ENCODE results near the gene ZMIZ1. TPM values are rescaled to one million over a fixed set of nuclear protein-coding genes. Genes with fewer than 3 reads are reported as not detected.

ZMIZ1 gene
- total and polyA plus RNA-seq, 4 donors = 3.9 to 19.1 (median 9.8) TPM

DNA sequence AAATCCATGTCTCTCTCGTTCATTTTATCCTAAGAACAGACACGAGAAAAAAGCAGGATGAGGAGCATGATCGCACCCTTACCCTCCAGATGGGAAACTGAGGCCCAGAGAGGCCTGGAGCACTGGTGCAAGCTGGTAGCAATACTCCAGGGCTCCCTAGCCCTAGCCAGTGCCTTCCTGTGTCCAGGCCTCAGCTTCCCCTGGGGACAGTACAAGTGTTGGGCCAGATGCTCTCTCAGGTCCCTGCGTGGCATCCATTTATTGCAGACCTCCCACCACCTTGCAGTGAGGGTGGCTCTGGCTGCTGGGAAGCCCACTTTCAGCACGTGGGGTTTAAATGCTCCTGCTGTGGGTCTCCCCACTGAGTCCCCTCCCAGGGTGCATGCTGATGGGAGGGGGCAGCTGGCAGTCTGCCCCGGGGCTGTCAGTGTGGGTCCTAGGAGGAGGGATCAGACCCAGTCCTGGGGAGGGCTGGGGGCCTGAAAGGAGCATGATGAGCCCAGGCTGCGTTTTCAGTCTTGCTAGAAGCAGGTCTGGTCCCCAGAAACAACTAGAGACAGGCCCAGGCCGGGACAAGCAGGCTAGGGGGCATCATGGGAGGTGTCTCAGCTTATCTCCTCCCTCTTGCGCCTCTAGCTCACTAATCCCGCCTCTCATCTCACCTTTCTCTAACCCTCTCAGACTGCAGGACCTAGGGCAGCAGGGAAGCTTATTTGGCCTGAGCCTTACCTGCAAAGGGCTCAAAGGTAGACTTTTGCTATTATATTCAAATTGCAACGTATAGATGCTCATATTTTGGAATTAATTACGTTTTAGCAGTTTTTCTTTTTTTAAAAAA lies 277.8 kb downstream of the ZMIZ1 start:
- H3K27ac ChIP-seq (ENCODE audit: low read depth in 1 of 2, low read length in 2 of 2) = no peak overlapping the region
- no peaks in the 10 kb centered on the region for H3K27me3 ChIP-seq (ENCODE audit: control insufficient read depth in 4 of 4, insufficient read depth in 4 of 4, low read length in 3 of 4)
- no peak overlapping the region for H3K4me3 ChIP-seq (ENCODE audit: low read depth in 1 of 3, low read length in 3 of 3)
- H3K36me3 ChIP-seq (ENCODE audit: control insufficient read depth in 4 of 4, insufficient read depth in 3 of 4, low read depth in 1 of 4, low read length in 3 of 4) = peaks cover 13 to 22% (median 20%) of the 10 kb centered on the region in 4 donors
- peaks cover 22 to 63% (median 49%) of the 10 kb centered on the region in 4 donors for H3K4me1 ChIP-seq (ENCODE audit: control insufficient read depth in 4 of 4, insufficient read depth in 4 of 4, low read length in 3 of 4)
- H3K9me3 ChIP-seq (ENCODE audit: control insufficient read depth in 4 of 4, low read length in 3 of 4) = no peaks in the 10 kb centered on the region
- TF ChIP-seq SP1 (IDR thresholded peaks at IDR 0.05) (no peak), GABPA (IDR thresholded peaks at IDR 0.05 in 1 of 2, conservative IDR thresholded peaks at IDR 0.05 in 1 of 2) (no peak), FOXA1 (IDR thresholded peaks at IDR 0.05) (no peak), NR2F2 (IDR thresholded peaks at IDR 0.05) (no peak)
- DNase-seq (ENCODE audit: low spot score) = peak; percentile 34
- 72% methylated on average over 12 of the region's 12 CpGs for WGBS
- H3K9ac ChIP-seq (ENCODE audit: low read depth in 1 of 2, low read length in 2 of 2) = no peak overlapping the region

DNA sequence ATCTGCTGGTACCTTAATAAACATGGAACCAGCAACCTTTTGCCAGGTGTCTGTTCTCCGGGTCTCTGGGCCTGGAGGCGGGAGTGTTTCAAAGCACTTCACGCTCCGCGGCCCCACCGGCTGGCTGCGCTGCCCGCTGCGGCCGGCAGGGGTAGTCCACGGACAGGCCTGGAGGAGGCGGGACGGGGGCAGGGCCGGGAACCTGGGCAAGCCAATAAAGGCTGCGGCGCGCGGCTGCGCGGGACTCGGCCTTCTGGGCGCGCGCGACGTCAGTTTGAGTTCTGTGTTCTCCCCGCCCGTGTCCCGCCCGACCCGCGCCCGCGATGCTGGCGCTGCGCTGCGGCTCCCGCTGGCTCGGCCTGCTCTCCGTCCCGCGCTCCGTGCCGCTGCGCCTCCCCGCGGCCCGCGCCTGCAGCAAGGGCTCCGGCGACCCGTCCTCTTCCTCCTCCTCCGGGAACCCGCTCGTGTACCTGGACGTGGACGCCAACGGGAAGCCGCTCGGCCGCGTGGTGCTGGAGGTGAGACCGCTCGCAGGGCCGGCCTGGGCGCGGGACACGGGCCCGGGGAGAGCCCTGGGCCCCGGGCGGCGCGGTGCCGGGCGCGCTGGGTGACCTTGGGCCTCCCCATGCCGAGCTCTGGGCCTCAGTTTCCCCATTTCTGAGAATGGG lies 278.6 kb downstream of the ZMIZ1 start, which contains the start of gene PPIF:
TSS of gene PPIF (plus strand) at position 244 of the 668 bp plus-strand sequence. CDS start at position 324, 80 bp downstream.
- Histone ChIP-seq H3K4me1 (ENCODE audit: control insufficient read depth in 4 of 4, insufficient read depth in 4 of 4, low read length in 3 of 4) (peaks cover 21 to 60% (median 41%) of the 10 kb centered on the region in 4 donors), H3K27me3 (ENCODE audit: control insufficient read depth in 4 of 4, insufficient read depth in 4 of 4, low read length in 3 of 4) (no peaks in the 10 kb centered on the region), H3K9ac (ENCODE audit: low read depth in 1 of 2, low read length in 2 of 2) (peak within 1 kb of the TSS; percentile 38 to 82), H3K27ac (ENCODE audit: low read depth in 1 of 2, low read length in 2 of 2) (peak within 1 kb of the TSS; percentile 95 to 99), H3K9me3 (ENCODE audit: control insufficient read depth in 4 of 4, low read length in 3 of 4) (no peaks in the 10 kb centered on the region), H3K4me3 (ENCODE audit: low read depth in 1 of 3, low read length in 3 of 3) (peak within 1 kb of the TSS; percentile 73 to 82 (median 73)), H3K36me3 (ENCODE audit: control insufficient read depth in 4 of 4, insufficient read depth in 3 of 4, low read depth in 1 of 4, low read length in 3 of 4) (peaks cover 18 to 30% (median 25%) of the 10 kb centered on the region in 4 donors)
- WGBS = under 1% methylated on average over 77 of the region's 77 CpGs
- peak; percentile 93 for DNase-seq (ENCODE audit: low spot score)
- peak; percentile 66 to 79 for TF ChIP-seq RAD21 (IDR thresholded peaks at IDR 0.05)
- peak; percentile 40 for TF ChIP-seq SP1 (IDR thresholded peaks at IDR 0.05)
- no peak for TF ChIP-seq EGR1 (IDR thresholded peaks at IDR 0.05; ENCODE audit: low read depth in 2 of 2)
- TF ChIP-seq, protein P1, sequence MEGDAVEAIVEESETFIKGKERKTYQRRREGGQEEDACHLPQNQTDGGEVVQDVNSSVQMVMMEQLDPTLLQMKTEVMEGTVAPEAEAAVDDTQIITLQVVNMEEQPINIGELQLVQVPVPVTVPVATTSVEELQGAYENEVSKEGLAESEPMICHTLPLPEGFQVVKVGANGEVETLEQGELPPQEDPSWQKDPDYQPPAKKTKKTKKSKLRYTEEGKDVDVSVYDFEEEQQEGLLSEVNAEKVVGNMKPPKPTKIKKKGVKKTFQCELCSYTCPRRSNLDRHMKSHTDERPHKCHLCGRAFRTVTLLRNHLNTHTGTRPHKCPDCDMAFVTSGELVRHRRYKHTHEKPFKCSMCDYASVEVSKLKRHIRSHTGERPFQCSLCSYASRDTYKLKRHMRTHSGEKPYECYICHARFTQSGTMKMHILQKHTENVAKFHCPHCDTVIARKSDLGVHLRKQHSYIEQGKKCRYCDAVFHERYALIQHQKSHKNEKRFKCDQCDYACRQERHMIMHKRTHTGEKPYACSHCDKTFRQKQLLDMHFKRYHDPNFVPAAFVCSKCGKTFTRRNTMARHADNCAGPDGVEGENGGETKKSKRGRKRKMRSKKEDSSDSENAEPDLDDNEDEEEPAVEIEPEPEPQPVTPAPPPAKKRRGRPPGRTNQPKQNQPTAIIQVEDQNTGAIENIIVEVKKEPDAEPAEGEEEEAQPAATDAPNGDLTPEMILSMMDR (IDR thresholded peaks at IDR 0.05; ENCODE audit: low read depth, low read length, missing input control) = peak; percentile 95
- no peak for TF ChIP-seq FOXA1 (IDR thresholded peaks at IDR 0.05)
- peak; percentile 11 for TF ChIP-seq YY1 (IDR thresholded peaks at IDR 0.05)

DNA sequence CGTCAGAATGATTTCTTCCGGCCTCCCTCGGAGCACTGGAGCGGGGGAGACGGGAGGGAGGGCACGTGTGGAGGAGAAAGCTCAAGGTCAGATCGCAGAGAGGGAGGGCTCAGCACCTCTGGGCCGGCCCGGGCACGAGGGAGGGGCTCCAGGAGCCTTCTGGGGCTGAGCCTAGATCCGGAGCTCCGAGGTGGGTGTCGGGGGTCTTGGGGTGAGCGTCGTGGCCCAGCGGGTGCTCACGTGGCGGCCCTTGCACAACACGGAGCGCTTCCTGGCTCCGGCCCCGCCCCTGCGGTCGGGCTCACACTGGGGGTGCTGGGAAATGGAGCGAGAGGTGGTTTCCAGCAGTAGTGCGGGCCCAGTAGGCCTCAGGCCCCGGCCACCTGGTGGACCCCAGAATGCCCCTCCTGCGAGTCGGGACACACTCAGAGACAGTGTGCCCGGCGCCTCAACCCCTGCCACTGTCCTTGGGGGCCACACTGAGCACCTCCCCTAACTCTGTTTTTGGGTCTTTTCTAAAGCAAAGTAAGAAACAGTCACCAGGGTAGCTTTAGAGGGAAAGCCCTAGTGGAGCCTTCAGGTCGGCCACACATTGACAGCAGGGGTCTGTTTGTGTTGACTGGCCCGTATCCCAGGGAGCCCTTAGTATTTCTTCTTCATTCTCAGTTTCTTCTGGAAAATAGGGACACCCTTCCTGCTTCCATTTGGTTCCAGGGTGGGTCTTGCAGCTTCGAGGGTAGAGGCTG lies 279.3 kb downstream of the ZMIZ1 start:
- H3K36me3 ChIP-seq (ENCODE audit: control insufficient read depth in 4 of 4, insufficient read depth in 3 of 4, low read depth in 1 of 4, low read length in 3 of 4) = peaks cover 22 to 36% (median 30%) of the 10 kb centered on the region in 4 donors
- H3K4me3 ChIP-seq (ENCODE audit: low read depth in 1 of 3, low read length in 3 of 3) = peak overlapping the region; percentile 73 to 82 (median 73)
- H3K27me3 ChIP-seq (ENCODE audit: control insufficient read depth in 4 of 4, insufficient read depth in 4 of 4, low read length in 3 of 4) = no peaks in the 10 kb centered on the region
- DNase-seq (ENCODE audit: low spot score) = peak; percentile 73
- 6% methylated on average over 34 of the region's 34 CpGs for WGBS
- H3K9me3 ChIP-seq (ENCODE audit: control insufficient read depth in 4 of 4, low read length in 3 of 4) = no peaks in the 10 kb centered on the region
- H3K4me1 ChIP-seq (ENCODE audit: control insufficient read depth in 4 of 4, insufficient read depth in 4 of 4, low read length in 3 of 4) = peaks cover 16 to 53% (median 34%) of the 10 kb centered on the region in 4 donors
- H3K9ac ChIP-seq (ENCODE audit: low read depth in 1 of 2, low read length in 2 of 2) = peak overlapping the region; percentile 38 to 82
- peak overlapping the region; percentile 95 to 99 for H3K27ac ChIP-seq (ENCODE audit: low read depth in 1 of 2, low read length in 2 of 2)
- no peak for TF ChIP-seq RAD21 (IDR thresholded peaks at IDR 0.05)
- TF ChIP-seq SP1 (IDR thresholded peaks at IDR 0.05) = peak; percentile 33
- peak; percentile 45 for TF ChIP-seq YY1 (IDR thresholded peaks at IDR 0.05)
- peak in 1 of 2 donors; percentile 6 for TF ChIP-seq RXRA (IDR thresholded peaks at IDR 0.05)
- peak; percentile 12 to 47 for TF ChIP-seq HNF4A (conservative IDR thresholded peaks at IDR 0.05)
